Globus pallidus (tissue), 1 donor: Measurements from ENCODE around the gene MARCO.
"Not testable (repeated sequence)": the region's sequence is repeated elsewhere in the genome, so short reads cannot be mapped to it uniquely, and the experiment has no call there.

Source experiments
- DNase-seq: peaks from one replicate; pipeline ENCODE4 v3.0.0-alpha.2; 2015; ENCODE audit warnings: low spot score

Gene MARCO

DNA sequence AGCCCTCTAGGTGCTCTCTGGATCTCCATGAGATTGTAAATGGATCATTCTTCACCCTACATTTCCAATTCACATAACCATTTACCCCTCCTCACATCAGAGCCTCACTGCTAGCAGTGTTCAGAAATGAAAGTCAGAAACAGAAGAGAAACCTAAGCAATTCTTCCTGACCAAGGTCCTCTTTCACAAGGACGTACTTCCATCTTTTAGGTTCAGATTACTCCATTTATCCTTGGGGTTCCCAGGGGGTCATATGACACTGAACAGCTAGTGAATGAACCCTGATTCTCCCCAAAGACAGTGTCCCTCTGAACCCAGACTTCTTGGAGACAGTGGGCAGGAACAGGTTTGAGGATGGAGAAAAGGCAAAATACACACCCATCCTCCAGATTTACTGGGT lies 12.9 kb upstream of the MARCO start:
- DNase-seq: no peak

DNA sequence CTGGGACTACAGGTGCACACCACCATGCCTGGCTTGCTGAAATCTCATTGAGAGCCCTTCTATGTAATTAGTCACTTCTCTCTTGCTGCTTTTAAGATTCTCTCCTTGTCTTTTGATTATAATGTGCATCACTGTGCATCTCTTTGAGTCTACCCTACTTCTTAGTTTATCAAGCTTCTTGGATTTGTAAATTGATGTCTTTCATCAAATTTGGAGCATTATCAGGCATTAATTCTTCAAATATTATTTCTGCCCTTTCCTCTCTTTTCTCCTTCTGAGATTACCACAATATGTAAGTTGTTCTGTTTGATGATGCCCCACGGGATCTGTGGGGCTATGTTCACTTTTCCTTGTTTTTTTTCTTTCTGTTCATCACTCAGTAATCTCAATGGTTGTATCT lies 9.0 kb upstream of the MARCO start:
- DNase-seq: no peak

DNA sequence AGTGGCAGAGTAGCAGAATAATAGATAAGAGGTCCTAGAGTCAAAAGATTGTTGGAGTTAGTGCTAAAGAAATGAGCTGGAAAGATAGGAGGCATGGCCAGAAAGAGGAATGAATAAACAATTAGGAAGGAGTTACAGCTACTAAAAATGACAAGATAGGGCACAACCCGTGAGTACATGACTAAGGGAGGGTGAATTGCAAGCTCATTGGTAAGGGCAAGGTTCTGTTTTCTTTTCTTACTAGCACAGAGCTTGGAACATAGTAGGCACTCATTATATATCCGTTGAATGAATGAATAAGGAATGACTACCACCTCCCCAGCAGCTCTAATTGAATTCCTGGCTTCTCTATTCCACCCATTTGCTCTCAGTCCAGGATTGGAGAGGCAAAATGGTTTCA lies 5.7 kb upstream of the MARCO start:
- DNase-seq: no peak

DNA sequence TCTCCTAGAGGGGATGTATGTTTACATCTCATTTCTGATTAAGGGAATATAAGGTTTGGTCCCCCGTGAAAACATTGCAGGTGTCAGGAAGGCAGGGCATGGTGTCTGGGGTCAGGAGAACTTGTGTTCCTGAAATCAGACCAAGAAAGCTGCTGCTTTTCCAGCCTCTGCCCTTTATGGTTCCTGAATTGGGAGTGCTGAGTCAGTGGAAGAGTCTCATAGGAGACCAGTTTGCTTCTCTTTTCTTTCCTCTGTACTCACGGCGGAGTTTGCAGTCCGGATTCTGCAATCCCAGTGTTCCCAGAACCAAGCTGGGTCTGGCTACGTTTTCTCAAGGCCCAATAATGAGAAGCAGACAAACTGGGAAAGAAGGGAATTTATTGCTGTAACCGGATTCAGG lies 5.1 kb upstream of the MARCO start:
- no peak for DNase-seq

DNA sequence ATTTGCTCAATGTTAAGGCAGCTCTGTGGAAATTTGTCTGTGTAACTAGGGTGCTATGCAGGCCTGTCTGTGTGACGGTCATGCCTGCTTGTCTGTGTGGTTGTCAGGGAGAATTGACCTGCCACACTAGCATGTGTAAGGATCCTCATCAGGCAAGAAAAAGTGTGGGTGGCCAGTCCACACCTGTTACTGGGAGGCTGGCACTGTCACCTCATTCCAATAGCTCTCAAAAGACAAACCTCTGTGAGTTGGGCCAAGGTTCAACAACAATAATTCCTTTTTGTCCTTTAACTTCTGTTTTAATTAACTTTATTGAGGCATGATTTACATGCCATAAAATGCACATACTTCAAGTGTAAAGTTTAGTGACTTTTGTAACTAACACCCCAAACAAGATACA lies 4.2 kb upstream of the MARCO start:
- no peak for DNase-seq

DNA sequence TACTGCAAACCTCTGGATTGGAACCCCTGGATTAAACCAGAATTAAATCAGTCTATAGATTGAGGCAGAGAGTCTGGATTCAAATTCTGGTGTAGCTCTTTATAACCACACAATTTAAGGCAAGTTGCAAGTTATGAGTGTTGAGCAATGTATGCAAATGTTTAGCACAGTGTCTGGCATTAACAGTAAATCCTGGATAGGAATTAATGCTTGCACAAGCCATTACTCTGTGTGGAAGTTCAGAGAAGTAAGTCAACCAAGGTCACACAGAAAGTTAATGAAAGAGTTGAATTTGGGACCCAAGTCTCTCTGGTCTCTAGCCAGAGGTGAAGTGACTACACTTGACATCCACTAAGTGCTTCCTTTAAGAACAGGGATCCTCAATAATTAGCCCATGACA lies 2.0 kb upstream of the MARCO start:
- DNase-seq: no peak

DNA sequence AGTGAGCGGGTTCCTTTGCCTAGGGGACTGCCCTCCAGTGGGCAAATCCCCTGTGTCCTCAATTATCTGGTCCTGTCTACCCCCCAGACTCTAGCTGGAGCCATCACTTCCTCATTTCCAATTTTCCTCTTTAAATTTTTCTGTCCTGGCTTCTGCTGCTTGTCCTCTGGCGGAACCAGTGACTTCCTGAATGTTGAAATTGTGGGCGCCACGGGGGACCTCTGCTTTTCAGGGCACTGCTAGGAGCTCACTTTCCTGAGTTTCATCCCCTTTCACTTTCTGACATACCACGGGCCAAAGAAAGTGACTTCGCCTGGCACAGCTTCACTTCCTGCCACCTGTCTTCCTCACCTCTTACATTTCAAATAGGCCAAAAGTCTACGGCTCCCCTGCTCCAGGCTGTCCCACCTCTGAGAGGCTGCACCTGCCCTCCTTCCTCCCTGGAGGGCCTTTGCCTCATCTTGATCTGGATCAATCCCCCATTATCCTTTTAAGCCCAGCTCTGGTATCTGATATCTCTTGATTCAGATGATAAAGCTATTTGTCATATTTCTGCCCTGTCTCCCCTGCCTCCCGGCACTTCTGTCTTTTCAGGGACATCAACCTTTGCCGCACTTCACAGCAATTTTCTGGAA lies 1.4 kb upstream of the MARCO start:
- DNase-seq: peak; percentile 47

DNA sequence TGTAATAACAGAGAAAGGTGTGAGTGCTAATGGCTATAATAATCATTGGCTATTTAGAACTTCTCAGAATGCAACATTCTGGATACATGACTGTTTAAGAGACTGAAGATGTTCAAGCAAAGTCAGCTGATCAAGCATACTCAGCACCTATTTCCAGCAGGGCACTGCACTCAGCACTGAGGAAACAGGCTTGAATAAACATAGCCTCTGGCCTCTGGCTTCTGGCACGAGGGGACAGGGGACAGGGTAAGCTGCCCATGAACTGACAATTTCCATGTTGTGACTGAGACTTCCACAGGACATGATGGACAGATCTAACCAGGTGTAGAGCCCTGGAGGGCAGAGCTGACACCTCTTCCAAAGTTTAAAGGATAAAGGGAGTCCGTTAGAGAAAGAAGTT lies 1.3 kb downstream of the MARCO start:
- DNase-seq: no peak

DNA sequence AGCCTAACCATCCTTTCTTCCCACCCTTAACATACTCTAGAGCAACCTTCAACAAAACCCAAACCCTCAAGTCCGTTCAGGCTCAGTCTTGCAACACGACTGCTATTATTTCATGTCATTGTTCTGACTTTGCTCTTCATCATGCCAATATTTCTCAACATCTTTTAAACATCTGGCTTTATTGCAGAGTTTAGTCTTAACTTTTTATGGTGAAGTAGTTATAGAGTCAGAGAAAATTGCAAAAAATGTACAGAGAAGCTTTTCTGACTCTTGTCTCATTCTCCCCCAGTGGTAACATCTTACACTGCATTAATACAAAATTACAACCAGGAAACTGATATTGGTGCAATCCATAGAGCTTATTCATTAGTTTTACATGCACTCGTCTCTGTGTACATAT lies 3.9 kb downstream of the MARCO start:
- no peak for DNase-seq

DNA sequence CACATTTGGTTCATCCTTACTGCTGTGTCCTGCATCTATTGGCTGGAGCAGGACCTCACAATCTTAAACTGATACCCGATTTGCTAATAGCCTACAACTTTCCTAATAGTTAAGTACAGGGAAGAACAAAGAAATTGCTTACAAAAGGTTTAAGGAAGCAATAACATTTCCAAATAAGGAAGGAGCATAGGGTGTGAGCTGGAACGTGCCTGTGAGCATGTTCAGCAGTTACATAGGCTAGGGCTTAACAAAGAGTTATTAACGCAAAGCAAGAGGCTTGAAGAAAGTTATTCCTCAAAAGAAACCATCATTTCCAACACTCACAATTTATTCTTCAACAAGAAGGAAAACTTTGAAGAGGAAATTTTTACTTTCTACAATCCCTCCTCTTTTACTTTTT lies 6.3 kb downstream of the MARCO start:
- DNase-seq: not testable (repeated sequence)

DNA sequence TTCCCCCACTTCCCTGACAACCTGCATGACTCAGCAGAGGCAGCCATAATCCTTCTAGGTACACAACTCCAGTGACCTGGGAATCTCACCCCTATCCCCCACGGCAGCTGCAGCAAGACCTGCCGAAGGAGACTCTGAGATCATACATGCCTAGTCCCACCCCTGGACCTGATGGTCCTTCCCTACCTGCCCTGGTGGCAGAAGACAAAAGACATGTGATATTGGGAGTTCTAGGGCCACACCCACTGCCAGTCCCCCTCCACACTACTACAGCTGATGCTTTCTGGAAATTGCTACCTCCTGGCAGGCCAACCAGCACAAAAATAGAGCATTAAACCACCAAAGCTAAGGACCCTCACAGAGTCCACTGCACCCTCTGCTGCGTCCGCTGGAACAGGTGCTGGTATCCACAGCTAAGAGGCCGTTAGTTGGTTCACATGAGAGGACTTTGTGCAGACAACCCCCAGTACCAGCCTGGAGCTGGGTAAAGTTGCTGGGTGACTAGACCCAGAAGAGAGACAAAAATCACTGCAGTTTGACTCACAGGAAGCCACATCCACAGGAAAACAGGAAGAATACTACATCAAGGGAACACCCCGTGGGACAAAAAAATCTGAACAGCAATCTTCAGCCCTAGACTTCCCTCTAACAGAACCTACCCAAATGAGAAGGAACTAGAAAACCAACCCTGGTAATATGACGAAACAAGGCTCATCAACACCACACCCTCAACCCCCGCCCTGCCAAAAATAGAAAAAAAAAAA lies 12.5 kb downstream of the MARCO start:
- peak; percentile 24 for DNase-seq

DNA sequence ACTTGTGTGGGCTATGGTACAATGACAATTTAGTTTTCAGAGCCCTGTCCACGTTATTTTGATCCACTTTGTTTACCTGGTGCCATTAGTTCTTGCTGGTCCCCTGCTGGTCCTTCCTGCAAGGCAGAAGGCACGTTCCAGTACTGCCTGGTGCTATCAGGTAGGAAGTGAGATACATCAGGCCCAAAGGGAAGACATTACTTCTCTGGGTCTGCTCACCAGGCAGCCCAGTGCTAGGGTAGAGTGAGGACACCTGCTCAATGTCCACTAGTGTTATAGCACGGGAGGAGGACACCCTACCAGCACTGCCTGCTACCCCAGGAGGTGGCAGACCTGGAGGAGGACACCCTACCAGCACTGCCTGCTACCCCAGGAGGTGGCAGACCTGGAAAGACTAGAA lies 23.7 kb downstream of the MARCO start:
- no peak for DNase-seq

DNA sequence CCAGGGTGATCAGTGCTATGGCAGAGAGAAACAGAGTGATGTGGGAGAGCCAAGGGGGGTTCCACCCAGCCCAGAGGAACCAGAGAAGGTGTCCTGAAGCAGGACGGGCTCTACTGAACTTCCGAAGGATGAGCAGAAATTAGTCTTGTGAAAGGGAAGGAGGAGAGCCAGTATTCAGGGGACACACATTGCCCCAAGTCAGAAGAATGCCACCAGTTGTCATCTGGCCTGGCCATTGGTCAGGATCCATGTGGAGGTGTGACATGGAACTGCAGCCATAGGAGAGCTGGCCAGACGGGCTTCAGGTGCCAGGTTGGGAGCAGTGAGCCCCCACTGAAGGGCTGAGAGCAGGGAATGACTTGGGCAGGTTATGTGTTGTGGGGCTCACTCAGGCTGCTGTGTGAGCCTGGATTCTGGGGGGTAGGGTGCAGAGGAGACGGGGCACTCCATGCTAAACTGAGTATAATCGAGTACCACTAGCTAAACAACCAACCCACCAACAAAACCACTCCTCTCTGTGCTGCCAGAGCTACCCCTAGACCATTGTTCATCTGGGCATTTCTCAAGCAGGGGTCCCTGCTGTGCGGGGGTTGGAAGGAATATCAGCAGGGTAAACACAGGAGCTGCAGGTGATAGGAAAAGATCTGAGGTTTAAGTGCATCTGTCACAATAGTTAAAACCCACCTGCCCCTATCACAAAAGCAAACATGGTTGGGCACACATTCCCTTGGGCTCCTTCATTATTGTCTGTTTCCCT lies 25.3 kb downstream of the MARCO start:
- DNase-seq: no peak

DNA sequence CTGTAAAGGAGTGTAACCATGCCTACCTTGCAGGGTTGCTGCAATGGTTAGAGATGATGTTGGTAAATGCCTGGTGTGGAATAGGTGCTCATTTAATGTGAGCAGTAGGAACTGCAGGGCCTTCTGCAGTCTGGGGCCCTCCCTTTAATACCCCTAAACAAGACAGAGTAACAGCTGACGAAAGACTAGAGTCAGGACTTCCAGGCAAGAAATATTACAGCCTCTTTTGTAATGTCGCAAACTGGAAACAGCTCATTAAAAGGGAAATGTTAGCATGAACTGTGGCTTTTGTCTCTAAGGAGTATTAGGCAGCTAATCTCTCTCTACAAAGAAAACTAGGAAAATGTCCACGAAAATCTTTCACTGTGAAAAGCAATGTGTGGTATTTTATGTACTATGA lies 26.0 kb downstream of the MARCO start:
- no peak for DNase-seq

DNA sequence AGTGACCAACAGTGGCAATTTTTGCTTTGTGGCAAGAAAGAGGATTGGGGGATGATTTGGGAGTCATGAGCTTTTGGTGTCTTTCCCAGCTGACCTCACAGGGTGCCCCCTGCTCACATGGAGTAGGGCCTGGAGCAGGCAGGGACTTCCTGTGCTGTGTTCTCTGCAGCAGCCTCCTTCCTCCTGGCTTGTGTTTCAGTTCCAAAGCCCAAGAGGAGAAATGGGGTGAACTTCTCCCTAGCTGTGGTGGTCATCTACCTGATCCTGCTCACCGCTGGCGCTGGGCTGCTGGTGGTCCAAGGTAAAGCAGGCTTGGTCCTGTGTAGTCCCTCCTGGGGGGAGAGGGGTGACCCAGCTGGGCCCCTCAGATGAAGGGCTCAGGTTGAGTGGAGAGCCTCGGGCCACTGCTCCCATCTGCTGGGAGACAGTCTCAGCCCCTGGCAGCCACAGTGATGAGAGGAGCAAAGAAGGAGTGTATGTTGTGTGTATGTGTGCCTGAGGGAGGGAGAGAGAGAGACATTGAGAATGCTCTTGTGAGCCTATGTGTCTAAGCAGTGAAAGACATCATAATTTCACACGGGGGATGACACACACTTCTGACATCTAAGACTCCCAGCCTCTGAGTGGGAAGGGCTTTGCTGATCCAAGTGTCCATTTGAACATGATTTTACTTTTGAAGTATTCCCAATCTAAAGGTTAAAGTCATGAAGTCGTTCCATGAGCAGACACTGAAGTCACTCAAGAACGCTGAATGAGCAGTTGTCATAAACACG lies 27.2 kb downstream of the MARCO start:
- DNase-seq: no peak

DNA sequence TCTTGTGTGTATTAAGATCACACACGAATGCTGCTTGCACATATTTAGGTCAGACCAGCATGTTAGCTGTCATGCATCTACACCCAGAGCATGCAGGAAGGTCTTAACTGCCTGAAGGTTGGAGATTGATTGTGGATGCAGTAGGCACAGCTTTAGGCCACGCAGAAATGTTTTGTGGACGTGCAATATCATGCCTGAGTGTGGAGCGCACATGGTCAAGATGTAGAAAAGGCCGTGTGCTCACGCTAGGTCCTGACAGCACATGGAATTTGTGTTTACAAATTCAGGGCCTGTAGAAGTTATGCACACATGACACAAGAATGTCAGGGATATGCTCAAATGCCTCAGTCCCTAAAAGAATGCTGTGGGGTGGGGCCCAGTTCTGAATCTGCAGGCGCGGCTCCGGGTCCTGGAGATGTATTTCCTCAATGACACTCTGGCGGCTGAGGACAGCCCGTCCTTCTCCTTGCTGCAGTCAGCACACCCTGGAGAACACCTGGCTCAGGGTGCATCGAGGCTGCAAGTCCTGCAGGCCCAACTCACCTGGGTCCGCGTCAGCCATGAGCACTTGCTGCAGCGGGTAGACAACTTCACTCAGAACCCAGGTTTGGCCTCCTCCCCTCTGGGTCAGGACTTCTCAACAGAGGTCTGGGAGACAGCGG lies 27.9 kb downstream of the MARCO start:
- no peak for DNase-seq

DNA sequence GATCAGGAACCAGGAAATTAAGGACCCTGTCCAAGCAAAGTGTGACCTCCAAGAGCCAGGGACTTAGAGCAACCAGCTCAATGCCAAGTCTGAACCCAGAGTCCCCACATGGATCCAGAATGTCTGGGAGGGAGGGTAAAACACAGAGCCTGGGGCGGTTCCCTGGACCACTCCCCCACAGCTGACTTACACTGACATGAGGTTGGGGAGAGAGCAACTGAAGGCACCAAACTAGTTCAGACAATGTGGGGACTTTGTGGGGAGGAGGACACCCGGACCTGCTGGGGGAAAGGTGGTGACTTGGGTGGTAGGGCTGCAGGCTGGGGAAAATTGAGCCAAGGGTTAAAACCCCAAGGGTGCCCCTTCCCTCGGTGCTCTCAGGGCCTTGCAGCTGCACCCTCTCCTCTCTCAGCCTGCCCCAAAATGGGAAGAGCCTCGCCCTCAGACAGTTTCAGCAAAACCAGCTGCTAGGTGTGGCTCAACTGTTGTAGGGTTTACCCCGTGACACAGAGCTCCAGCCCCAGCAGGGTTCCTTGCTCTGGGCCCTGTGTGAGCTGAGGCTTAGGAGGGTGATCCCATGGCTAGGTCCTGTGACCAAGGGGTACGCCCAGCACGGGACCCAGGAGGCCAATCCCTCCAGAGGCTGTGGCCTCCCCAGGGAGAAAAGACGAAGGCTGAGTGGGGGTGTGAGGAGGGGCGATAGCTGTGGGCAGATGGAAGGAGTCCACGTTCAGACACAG lies 28.6 kb downstream of the MARCO start:
- no peak for DNase-seq

DNA sequence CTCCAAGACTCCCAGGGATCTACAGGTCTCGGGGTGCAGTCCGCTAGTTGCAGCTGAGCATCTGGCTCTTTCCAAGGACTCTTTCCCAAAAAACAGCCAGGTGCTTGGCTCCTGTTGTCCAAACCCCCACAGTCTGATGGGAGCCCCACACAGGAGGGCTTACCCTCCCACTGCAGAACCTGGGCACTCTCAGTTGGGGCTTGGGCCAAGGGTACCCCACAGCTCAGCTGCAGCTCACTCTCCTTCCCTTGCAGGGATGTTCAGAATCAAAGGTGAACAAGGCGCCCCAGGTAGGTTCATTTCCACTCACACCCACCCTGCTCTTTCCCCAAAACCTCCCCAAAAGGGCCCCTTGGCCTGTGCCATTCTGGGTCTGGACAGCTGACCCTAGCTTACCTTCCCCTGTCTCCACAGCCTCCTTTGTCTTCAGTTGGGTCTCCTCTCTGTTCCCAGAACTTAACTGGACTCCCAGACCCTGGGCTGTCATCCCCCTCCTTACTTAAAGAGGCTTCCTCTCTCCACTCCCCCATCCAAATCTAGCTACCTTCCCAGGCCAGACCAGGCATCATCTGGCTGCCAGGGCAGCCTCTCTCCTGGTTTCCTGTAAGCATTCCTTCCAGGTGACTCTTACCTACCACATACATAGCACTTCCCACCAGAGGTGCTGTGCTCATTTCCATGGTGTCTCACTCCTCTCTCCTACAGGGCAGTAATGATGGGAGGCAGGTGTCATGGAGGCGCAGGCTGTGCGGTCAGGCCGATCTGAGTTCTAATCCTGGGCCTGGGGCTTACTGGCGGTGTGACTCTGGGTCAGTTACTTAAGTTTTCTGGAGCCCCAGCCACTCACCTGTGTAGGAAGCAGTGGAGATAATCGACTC lies 29.5 kb downstream of the MARCO start:
- DNase-seq: no peak

DNA sequence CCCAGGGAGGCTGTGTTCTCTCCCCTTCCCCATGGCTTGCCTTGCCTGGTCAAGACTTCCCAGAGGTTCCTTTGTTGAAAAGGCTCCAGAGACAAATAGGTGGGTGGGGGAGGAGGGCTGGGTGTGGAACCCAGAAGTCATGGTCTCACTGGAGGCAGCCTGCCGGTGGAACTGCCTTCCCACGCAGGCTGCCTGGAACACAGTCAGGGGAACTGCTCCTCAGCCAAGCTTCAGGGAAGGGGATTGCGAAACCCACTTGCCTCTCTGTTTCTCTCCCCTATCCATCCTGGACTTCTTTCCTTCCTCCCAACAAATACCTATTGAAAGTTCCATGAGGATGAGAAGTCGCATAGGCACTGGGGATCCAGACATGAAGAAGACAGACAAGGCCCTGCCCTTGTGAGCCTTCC lies 31.6 kb downstream of the MARCO start:
- DNase-seq: no peak
